Lower lobe of right lung (tissue), 2 donors: ENCODE data around the gene ETS1. TPM values are rescaled to one million over a fixed set of nuclear protein-coding genes. Genes with fewer than 3 reads are reported as not detected.

ENCODE experiments used
- ATAC-seq, 2 donors: fragments of 200-7000 bp; cut with Tn5 transposase; one replicate each; pipeline ENCODE4 v1.9.1; 2020 to 2022; ENCODE audit warnings: mild to moderate bottlenecking in 2 of 2, moderate library complexity in 2 of 2
- DNase-seq: peaks from one replicate; pipeline ENCODE4 v3.0.0-alpha.2; 2020
- H3K27ac ChIP-seq: fragments of 200-600 bp; one replicate; pipeline ENCODE4 v1.8.0; 2022
- H3K27me3 ChIP-seq: fragments of 200-600 bp; one replicate; pipeline ENCODE4 v1.8.0; 2022; ENCODE audit warnings: low read depth
- H3K36me3 ChIP-seq: fragments of 200-600 bp; one replicate; pipeline ENCODE4 v1.8.0; 2022; ENCODE audit warnings: mild to moderate bottlenecking
- H3K4me1 ChIP-seq: fragments of 200-600 bp; one replicate; pipeline ENCODE4 v1.8.0; 2022
- H3K4me3 ChIP-seq: fragments of 200-600 bp; one replicate; pipeline ENCODE4 v1.8.0; 2022; ENCODE audit warnings: mild to moderate bottlenecking
- H3K9me3 ChIP-seq: fragments of 200-600 bp; one replicate; pipeline ENCODE4 v1.8.0; 2022
- CTCF ChIP-seq: fragments of 200-600 bp; IDR thresholded peaks from one replicate; pipeline ENCODE4 v1.8.0; 2022; ENCODE audit warnings: antibody characterized with exemption, mild to moderate bottlenecking
- intact Hi-C: fragments of 100-400 bp; cut with DNase I; formaldehyde crosslinking; loops from one replicate; pipeline ENCODE4 v1.11.0; 2022
- total RNA-seq: library from RNA; stranded (reverse); fragmentation: NEBNext Ultra II Directional; extraction: Animal tissue kit (Norgen Biotek cat#: 25700); gene quantifications from one replicate; pipeline ENCODE4 v1.2.1, GENCODE V29; 2021
- donor health status: DM: no; HTN: yes; CAD: no; lungs with severe emphysema.

ETS1 gene
- total RNA-seq, 1 donor from 2014 or later: 123 TPM

- Histone ChIP-seq H3K4me1 (peaks cover 55% of the 10 kb centered on the region), H3K36me3 (no peaks in the 10 kb centered on the region), H3K9me3 (no peaks in the 10 kb centered on the region), H3K27me3 (no peaks in the 10 kb centered on the region), H3K27ac (peak overlapping the region; percentile 22), H3K4me3 (no peak overlapping the region)
- ATAC-seq (no peak), DNase-seq (no peak)
- no peak for TF ChIP-seq CTCF
- intact Hi-C loops: loop anchor here (5.0 kb wide), 1 partner anchor 337 kb away; no protein-coding TSS in a partner anchor
Measured at GRCh38 chr11:128629516-128630106, 42.3 kb upstream of the ETS1 start.

- Histone ChIP-seq H3K9me3 (no peaks in the 10 kb centered on the region), H3K36me3 (no peaks in the 10 kb centered on the region), H3K27me3 (no peaks in the 10 kb centered on the region), H3K4me1 (peaks cover 63% of the 10 kb centered on the region), H3K4me3 (no peak overlapping the region), H3K27ac (peak overlapping the region; percentile 22)
- ATAC-seq (peak; percentile 32 to 51), DNase-seq (no peak)
- intact Hi-C loops: no loop called here
- no peak for TF ChIP-seq CTCF
Measured at GRCh38 chr11:128628686-128629085, 41.3 kb upstream of the ETS1 start.

GRCh38 chr11:128628325-128628673 is 40.9 kb upstream of the ETS1 start:
- intact Hi-C loops: no loop called here
- Histone ChIP-seq H3K4me1 (peaks cover 63% of the 10 kb centered on the region), H3K4me3 (no peak overlapping the region), H3K9me3 (no peaks in the 10 kb centered on the region), H3K27ac (peak overlapping the region; percentile 68), H3K27me3 (no peaks in the 10 kb centered on the region), H3K36me3 (no peaks in the 10 kb centered on the region)
- no peak for ATAC-seq
- DNase-seq: no peak
- no peak for TF ChIP-seq CTCF

GRCh38 chr11:128627666-128628324 is 40.4 kb upstream of the ETS1 start:
- H3K9me3 ChIP-seq: no peaks in the 10 kb centered on the region
- DNase-seq (no peak), ATAC-seq (no peak)
- H3K36me3 ChIP-seq: no peaks in the 10 kb centered on the region
- H3K27me3 ChIP-seq: no peaks in the 10 kb centered on the region
- H3K27ac ChIP-seq: peak overlapping the region; percentile 68
- intact Hi-C loops: no loop called here
- no peak for TF ChIP-seq CTCF
- no peak overlapping the region for H3K4me3 ChIP-seq
- H3K4me1 ChIP-seq: peaks cover 63% of the 10 kb centered on the region

GRCh38 chr11:128626913-128627665 is 39.7 kb upstream of the ETS1 start:
- no peak overlapping the region for H3K4me3 ChIP-seq
- ATAC-seq (no peak), DNase-seq (no peak)
- intact Hi-C loops: no loop called here
- H3K4me1 ChIP-seq: peaks cover 63% of the 10 kb centered on the region
- H3K27ac ChIP-seq: peak overlapping the region; percentile 68
- TF ChIP-seq CTCF: no peak
- H3K9me3 ChIP-seq: no peaks in the 10 kb centered on the region
- H3K27me3 ChIP-seq: no peaks in the 10 kb centered on the region
- no peaks in the 10 kb centered on the region for H3K36me3 ChIP-seq
